ENCODE measurements around the gene S100A2.
"Not testable (repeated sequence)": the region's sequence is repeated elsewhere in the genome, so short reads cannot be mapped to it uniquely, and the experiment has no call there.

S100A2 gene

DNA sequence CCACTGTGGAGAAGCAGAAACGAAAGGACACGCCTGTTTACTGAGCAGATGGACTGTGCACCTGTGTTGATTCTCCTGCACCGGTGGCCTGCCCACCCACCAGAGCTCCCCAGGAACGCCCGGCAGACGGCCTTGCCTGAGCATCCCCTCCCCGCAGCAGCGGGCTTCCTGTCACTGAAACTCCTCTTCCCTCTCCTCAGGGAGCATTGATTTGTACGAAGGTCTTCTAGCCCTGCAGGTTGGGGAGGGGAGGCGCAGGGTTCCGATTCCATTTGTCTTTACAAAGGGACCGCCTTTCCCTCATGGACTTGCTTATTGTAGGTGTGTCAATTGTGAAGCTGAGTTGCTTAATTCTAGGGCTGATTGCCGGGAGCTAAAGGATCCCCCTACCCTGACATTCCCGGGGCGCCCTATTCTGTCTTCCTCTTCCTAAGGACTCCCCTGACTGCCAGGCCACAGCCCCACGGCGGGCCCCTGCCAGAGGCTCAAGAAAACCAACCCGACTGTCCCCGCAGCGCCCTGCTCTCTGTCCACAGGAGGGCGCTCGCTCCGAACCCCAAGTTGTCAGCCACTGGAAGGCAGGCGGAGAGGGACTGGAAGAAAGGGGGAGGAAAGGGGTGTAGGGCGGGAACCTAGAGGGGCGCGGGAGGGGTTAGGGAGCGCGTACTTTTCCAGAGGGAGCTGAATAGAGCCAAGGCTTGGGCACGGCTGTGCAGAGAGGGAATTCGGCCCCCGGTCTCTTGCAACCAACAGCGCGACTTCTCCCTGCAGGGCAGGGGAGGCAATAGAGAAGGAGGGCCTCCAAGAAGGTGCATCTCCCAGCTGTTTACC lies 32.7 kb downstream of the S100A2 start:
- DNase-seq (ENCODE audit: low read depth): peak; percentile 60

DNA sequence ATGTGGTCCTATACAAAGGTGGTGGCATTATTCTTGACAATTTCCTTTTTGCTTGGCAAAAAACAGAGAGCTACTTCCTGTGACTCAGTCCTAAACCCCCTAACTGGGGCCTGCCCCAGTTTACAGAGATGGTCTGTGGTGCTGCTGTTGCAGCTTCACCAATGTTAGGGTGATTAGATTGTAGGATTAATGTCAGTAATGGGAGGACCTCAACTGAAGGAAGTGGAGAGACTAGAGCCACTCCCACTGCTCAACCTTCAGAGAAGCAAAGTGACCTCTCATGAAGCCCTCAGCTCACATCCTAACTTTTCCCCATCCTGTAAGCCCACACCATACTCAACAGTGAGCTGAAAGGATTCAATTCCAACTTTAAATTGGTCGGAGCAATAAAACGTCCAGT lies 33.5 kb downstream of the S100A2 start:
- peak; percentile 40 for DNase-seq (ENCODE audit: low read depth)

DNA sequence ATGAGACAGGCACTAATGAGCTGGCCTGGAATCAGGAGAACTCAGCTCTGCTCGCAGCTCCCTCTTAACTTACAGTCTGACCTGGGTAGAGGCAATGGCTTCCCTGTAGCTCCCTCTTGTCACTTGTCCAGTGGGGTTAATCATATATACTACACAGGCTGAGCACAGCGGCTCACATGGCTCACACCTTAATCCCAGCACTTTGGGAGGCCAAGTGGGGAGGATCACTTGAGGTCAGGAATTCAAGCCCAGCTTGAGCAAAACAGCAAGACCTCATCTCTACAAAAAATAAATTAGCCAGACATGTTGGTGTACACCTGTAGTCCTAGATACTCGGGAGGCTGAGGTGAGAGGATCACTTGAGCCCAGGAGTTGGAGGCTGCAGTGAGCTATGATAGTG lies 34.0 kb downstream of the S100A2 start:
- no peak for DNase-seq (ENCODE audit: low read depth)

DNA sequence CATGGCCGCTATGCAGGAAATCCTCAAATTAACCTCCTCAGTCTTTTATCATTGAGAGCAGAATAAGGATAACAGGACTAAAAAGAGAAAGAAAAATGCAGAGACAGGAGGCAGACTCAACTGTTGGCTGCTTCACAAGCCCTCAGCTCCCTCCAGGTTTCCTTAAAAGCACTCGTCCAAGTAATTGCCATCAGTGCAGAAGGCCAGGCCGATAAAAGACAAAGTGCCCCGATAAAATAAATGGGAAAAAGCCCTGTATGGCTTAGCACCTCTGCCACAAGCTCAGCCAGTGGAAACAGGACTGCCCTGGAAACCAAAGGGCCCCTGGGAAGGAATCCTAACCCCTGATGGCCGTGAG lies 38.0 kb downstream of the S100A2 start:
- no peak for DNase-seq (ENCODE audit: low read depth)

DNA sequence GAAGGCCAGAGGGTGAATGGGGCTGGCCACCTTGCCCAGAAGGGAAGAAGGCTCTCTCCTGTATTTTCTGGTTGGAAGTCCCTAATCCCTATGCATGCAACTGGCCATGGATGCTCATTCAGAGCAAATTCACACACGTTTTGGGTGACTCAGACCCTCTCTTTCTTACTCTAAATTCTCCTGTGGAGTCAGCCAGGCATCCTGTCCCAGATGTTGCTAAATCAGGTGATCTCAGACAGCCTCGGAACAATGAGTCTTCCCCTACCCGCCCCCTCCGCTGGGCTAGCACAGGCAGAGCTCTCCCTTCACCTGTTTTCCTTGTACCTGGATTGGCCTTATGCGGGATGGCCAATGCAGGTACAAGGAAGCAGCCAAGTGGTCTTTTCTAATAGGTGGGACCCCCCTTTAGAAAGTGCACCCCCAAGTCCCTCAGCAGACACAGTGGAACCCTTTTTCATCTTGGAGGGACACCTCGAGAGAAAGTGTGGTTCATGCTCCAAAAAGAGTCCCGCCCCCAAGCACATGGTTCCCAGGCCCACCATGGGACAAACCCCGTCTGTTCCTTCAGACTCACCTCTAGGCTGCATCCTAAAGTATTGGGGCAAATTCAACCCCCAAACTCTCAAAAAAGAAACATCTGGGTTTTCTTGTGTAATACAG lies 38.5 kb downstream of the S100A2 start:
- no peak for DNase-seq (ENCODE audit: low read depth)

DNA sequence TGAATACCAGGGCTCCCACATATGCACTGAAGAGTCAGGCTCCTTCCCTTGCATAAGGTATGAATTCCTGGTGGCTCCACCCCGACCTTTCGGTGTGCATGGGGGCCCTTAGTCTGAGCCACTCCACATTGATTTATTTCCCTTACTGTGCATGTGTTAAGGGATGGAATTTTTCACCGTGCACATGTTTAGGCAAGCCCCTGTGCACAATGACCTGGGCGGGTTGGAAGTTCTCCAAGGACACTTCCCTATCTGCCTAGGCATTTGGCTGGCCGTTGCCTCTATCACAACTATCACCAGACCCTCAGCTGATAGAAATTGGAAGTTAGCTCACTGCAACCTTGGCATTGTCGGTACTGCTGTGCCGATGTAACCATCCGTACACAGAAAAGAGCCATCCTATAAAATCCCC lies 39.5 kb downstream of the S100A2 start:
- DNase-seq (ENCODE audit: low read depth): no peak

DNA sequence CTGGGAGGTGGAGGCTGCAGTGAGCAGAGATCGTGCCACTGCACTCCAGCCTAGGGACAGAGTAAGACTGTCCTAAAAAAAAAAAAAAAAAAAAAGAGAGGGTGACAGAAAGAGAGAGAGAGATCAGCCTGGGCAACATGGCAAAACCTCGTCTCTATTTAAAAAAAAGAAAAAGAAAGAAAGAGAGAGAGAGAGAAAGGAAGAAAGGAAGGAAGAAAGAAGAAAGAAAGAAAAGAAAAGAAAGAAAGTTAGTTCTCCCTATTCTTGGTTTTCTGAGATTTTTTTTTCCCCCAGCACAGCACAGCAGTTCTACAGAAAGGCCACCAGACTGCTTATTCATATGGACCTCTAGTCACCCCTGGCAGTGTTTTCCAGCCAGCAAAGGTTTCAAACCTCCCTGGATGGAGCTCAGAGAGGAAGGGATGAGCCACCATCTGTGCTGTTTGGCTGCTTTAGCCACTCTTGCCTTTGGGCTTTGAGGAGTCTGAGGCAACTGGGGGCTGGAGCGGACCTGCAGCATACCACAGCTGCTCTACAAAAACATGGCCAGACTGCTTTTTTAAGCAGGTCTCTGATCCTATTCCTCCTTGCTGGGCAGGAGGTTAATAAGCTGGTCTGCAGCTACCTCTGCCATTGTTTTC lies 40.4 kb downstream of the S100A2 start:
- DNase-seq (ENCODE audit: low read depth): no peak

DNA sequence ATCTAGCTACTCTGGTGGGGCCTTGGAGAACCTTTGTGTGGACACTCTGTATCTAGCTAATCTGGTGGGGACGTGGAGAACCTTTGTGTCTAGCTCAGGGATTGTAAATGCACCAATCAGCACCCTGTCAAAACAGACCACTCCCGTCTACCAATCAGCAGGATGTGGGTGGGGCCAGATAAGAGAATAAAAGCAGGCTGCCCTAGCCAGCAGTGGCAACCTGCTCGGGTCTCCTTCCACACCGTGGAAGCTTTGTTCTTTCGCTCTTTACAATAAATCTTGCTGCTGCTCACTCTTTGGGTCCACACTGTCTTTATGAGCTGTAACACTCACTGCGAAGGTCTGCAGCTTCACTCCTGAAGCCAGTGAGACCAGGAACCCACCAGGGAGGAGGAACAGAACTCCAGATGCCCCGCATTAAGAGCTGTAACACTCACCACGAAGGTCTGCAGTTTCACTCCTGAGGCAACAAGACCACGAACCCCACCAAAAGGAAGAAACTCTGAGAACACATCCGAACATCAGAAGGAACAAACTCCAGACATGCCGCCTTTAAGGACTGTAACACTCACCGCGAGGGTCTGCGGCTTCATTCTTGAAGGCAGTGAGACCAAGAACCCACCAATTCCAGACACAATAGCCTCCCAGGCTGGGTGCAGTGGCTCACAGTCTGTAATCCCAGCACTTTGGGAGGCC lies 43.1 kb downstream of the S100A2 start:
- DNase-seq (ENCODE audit: low read depth): not testable (repeated sequence)

DNA sequence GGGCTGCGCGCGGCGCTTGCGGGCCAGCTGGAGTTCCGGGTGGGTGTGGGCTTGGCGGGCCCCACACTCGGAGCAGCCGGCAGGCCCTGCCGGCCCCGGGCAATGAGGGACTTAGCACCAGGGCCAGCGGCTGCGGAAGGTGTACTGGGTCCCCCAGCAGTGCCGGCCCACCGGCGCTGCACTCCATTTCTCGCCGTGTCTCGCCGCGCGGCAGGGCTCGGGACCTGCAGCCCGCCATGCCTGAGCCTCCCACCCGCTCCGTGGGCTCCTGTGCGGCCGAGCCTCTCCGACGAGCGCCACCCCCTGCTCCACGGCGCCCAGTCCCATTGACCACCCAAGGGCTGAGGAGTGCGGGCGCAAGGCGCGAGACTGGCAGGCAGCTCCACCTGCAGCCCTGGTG lies 43.8 kb downstream of the S100A2 start:
- not testable (repeated sequence) for DNase-seq (ENCODE audit: low read depth)

DNA sequence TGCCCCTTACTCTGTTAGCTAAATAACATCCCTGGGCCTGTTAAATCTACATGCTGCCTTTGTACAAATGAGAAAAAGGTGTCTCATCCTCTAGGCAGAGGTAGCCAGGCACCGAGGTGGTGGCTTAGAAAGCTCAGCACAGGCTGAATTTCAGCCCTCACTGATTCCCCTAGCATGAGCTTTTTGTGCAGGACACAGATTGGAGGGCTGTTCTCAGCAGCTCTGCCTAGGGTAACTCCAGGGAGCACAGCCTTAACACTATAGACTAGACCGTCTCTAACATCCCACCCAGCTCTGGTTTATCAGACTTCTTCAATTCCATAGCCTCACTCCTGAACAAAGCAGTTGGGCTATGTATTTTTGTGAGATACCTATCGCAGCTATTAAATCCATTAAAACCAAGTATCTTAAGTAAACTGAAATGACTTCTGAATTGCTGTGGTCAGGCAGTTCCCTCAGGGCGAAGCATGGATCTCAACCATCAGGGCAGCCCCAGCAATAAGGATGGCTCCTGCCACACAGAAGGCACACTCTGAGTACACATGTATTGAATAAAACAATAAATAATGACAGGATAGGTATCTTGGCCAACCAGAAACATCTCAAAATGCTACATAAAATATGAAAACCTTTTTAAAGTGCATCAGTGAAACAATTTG lies 44.7 kb downstream of the S100A2 start:
- DNase-seq (ENCODE audit: low read depth): no peak

DNA sequence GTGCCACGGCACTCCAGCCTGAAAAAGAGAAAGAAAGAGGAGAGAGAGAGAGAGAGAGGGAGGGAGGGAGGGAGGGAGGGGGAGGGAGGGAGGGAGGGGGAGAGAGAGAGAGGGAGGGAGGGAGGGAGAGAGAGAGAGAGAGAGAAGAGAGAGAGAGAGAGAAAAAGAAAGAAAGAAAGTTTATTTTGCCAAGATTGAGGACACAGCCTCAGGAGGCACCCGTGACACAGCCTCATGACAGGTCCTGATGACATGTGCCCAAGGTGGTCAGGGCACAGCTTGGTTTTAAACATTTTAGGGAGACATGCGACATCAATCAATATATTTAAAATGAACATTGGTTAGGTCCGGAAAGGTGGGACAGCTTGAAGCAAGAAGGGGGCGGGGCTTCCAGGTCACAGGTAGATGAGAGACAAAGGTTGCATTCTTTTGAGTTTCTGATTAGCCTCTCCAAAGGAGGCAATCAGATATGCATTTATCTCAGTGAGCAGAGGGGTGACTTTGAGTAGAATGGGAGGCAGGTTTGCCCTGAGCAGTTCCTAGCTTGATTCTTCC lies 45.4 kb downstream of the S100A2 start:
- DNase-seq (ENCODE audit: low read depth): not testable (repeated sequence)

DNA sequence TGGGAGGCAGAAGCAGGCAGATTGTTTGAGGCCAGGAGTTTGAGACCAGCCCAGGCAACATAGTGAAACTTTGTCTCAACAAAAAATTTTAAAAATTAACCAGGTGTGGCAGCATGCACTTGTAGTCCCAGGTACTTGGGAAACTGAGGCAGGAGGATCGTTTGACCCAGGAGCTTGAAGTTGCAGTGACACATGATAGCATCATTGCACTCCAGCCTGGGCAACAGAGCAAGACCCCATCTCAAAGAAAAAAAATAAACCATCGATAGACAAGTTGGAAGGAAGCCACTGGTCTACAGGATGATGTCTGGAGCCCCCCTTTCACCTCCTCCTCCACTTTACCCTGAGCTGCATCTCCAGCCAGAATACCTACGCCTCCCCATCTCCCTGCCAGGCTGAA lies 46.4 kb downstream of the S100A2 start:
- DNase-seq (ENCODE audit: low read depth): no peak

DNA sequence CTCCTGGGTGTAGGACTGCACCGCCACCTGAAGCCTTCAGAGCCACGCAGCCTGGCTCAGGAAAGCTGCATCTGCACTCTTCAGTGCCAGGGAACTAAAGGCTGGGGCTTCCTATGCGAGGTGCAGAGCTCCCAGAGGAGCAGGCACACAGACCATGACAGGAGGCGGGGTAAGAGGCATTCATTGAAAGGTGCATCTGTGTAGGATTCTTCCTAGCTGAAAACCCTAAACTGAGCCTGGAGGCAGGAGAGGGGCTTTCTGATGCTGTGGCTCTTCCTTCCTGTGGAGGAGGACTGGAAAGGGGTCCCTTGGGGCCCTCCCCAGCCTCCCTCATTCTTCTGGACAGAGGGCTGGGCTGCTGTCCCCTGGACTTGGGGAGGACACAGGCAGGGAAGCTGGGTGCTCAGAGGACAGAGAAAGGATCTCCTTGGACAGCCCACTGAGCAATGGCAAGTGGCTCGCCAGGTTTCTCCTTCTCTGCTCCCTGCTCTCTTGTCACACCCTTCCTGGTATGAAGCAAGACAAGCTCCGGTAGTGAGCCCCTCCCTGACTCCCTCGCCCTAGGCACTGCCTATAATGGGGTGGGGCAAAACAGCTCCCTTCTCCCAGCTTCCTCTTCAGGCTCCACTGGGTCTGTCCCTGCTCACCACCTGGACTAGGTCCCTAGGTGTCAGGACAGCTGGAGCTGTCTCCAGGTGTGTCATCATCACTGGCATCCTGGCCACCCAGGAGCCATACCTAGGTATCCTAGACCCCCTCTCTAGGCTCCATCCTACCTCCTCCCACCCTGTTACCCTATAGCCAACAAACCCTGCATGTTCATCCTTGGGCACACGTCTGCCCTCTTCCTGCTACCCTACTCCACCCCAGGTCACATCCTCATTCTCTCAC lies 49.9 kb downstream of the S100A2 start:
- no peak for DNase-seq (ENCODE audit: low read depth)

DNA sequence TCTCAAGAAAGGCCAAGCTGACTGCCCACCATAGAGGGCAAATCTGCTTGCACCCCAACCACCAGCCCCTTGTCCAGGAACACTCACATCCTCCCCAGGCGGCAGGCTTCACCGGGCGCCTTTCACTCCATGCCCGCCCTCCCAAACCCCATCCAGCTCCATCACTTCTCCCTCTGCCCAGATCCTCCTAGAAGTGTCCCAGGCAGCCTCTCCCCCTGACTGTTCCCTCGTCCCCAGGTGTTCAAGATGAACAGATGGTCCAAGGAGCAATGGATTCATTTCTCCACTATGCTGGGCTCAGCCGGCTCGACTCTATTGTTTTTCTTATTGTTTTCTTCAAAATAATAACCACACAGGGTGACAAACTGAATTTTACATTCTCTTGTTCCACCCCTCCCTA lies 52.0 kb downstream of the S100A2 start:
- DNase-seq (ENCODE audit: low read depth): no peak

DNA sequence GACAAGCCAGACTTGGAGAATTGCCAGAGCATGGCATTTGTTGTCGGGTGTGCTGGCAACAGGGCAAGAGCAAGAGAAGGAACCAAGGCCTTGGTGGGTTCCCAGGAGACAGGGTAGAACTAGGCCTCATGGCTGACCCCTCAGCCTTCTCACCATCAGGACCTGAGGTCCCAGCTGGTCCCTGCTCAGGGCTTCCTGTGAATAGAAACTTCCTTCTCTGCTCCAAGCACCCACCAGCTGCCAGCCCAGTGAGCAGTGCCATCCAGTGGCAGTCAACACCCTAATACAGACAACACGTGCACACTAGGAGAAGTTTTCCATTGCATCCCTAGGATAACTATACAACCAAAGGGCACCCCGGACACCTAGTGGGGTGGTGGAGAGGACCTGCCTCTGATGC lies 52.6 kb downstream of the S100A2 start:
- no peak for DNase-seq (ENCODE audit: low read depth)
